GDM1 (cell line): ENCODE measurements around the gene DSTYK.

Experiments used
- DNase-seq: peaks from one replicate; lab custom pipeline; 2025; lab: John Stamatoyannopoulos, UW

DSTYK gene

GRCh38 chr1:205129447-205130029 is 82.0 kb downstream of the DSTYK start:
- DNase-seq: no peak

- no peak for DNase-seq
Observed at GRCh38 chr1:205128050-205128449, 83.5 kb downstream of the DSTYK start.

GRCh38 chr1:205127646-205128045 is 83.9 kb downstream of the DSTYK start:
- DNase-seq: no peak

- DNase-seq: no peak
Observed at GRCh38 chr1:205124726-205125125, 86.8 kb downstream of the DSTYK start.

GRCh38 chr1:205122489-205122882 is 89.0 kb downstream of the DSTYK start:
- no peak for DNase-seq

- DNase-seq: peak; percentile 93
Observed at GRCh38 chr1:205121660-205122488, 89.6 kb downstream of the DSTYK start, which contains the start of gene RBBP5. RBBP5 (minus strand) TSS chr1:205121978; CDS start chr1:205121873, 105 bp downstream.

GRCh38 chr1:205118752-205119151 is 92.8 kb downstream of the DSTYK start:
- no peak for DNase-seq

GRCh38 chr1:205111354-205111753 is 100.1 kb downstream of the DSTYK start:
- no peak for DNase-seq

GRCh38 chr1:205109711-205110110 is 101.8 kb downstream of the DSTYK start:
- DNase-seq: no peak

GRCh38 chr1:205109269-205109668 is 102.2 kb downstream of the DSTYK start:
- DNase-seq: no peak

GRCh38 chr1:205108464-205108863 is 103.0 kb downstream of the DSTYK start:
- no peak for DNase-seq

GRCh38 chr1:205107327-205107726 is 104.2 kb downstream of the DSTYK start:
- no peak for DNase-seq

- no peak for DNase-seq
Observed at GRCh38 chr1:205102404-205102803, 109.1 kb downstream of the DSTYK start.

GRCh38 chr1:205098242-205098641 is 113.3 kb downstream of the DSTYK start:
- no peak for DNase-seq

GRCh38 chr1:205095422-205095821 is 116.1 kb downstream of the DSTYK start:
- no peak for DNase-seq
